ENCODE measurements around the gene AP5Z1. TPM values are rescaled to one million over a fixed set of nuclear protein-coding genes. Genes with fewer than 3 reads are reported as not detected.

AP5Z1 gene
- total and polyA plus RNA-seq, 2 experiments from 2014 or later, result 31.2 to 44.5 TPM

DNA sequence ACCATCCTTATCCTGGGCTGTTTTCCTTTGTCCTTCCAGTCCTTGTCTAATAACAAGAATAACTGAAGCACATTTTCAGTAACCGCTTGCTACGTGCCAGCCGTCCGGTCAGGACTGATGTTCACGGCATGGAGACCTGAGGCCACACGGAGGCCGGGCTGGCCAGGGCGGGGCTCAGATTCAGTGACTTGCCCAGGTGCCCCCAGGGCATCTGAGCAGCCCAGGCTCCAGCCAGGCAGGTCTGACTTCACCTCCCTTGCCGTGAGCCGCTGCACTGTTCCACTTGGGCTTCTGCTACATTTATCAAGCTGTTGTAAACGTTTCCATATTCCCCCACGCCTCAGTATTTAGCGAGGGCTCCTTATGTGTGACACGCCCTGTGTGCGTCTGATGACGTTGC lies 43.6 kb upstream of the AP5Z1 start:
- no peaks in the 10 kb centered on the region; the same call in 1 of the 2 replicates for H3K36me3 ChIP-seq (ENCODE audit: low read depth)
- WGBS, 2 experiments (ENCODE audit: low coverage in 1 of 2, low lambda C conversion rate in 2 of 2, missing lambda C conversion rate in 2 of 2), result 95 to 96% methylated on average over 15 to 16 of the region's 16 CpGs
- no peaks in the 10 kb centered on the region for H4K20me1 ChIP-seq (ENCODE audit: insufficient read depth)
- no peak overlapping the region for H3K4me3 ChIP-seq
- peaks cover 100% of the 10 kb centered on the region for H3K79me2 ChIP-seq (ENCODE audit: insufficient read depth)
- no peaks in the 10 kb centered on the region for H3K27me3 ChIP-seq (replicated peaks; ENCODE audit: insufficient read depth)
- no peak overlapping the region for H3K27ac ChIP-seq
- DNase-seq, result no peak
- H2AFZ ChIP-seq, result no peak overlapping the region
- no peak overlapping the region for H3K9ac ChIP-seq
- H3K4me1 ChIP-seq (ENCODE audit: insufficient read depth), result no peaks in the 10 kb centered on the region
- H3K9me2 ChIP-seq (ENCODE audit: insufficient read depth), result no peaks in the 10 kb centered on the region
- in situ Hi-C loops (cut with MboI), result no loop called here
- no peak overlapping the region for H3K4me2 ChIP-seq (ENCODE audit: unreplicated experiment)
- no peaks in the 10 kb centered on the region for H3K9me3 ChIP-seq (ENCODE audit: low read depth)
- TF ChIP-seq EZH2 (IDR thresholded peaks at IDR 0.05; ENCODE audit: insufficient read depth, poor library complexity, severe bottlenecking) (no peak), EZH2phosphoT487 (IDR thresholded peaks at IDR 0.05; ENCODE audit: insufficient read depth, low read depth) (no peak)
- H3F3A ChIP-seq (ENCODE audit: insufficient read depth), result peaks cover 1% of the 10 kb centered on the region; the same call in 1 of the 2 replicates

DNA sequence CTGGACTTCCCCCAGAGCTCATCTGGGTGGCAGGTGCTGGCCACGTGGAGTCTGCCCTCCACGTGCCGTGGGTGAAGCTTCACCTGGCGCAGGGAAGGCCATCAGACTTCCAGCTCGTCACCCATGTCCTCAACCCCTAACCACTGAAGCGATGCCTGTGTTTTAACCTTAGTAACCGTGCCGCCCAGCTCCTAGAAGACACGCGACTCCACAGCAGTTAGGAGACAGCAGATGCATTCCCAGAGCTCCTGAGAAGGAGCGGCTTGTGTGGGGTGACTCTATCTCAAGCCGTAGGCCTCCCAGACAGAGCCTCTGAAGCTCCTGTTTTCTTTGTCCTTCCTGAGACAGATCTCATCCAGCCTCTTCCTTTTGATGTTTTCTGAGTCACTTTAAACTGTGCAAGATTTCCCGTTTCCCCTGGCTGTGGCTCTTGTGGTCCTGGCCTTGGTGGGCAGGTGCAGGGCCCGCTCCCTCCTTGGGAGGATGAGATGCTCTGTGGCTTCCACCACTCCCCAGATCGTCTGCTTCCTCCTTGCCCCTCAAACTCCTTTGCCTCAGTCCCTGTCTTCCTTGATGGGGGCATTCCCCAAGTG lies 41.4 kb upstream of the AP5Z1 start:
- Histone ChIP-seq H3K9me2 (ENCODE audit: insufficient read depth) (no peaks in the 10 kb centered on the region), H3K36me3 (ENCODE audit: low read depth) (no peaks in the 10 kb centered on the region; the same call in 1 of the 2 replicates), H2AFZ (no peak overlapping the region), H3K4me2 (ENCODE audit: unreplicated experiment) (no peak overlapping the region), H3K4me3 (no peak overlapping the region), H3K27ac (no peak overlapping the region), H3K9me3 (ENCODE audit: low read depth) (no peaks in the 10 kb centered on the region), H3K27me3 (replicated peaks; ENCODE audit: insufficient read depth) (no peaks in the 10 kb centered on the region), H4K20me1 (ENCODE audit: insufficient read depth) (peaks cover 3% of the 10 kb centered on the region; the same call in 1 of the 2 replicates), H3K9ac (no peak overlapping the region), H3K79me2 (ENCODE audit: insufficient read depth) (peaks cover 100% of the 10 kb centered on the region), H3F3A (ENCODE audit: insufficient read depth) (peaks cover 2% of the 10 kb centered on the region; the same call in 1 of the 2 replicates), H3K4me1 (ENCODE audit: insufficient read depth) (peaks cover 12% of the 10 kb centered on the region)
- TF ChIP-seq EZH2 (IDR thresholded peaks at IDR 0.05; ENCODE audit: insufficient read depth, poor library complexity, severe bottlenecking), result no peak
- TF ChIP-seq EZH2phosphoT487 (IDR thresholded peaks at IDR 0.05; ENCODE audit: insufficient read depth, low read depth), result no peak
- in situ Hi-C loops (cut with MboI), result no loop called here
- no peak for DNase-seq
- WGBS, 2 experiments (ENCODE audit: low coverage in 1 of 2, low lambda C conversion rate in 2 of 2, missing lambda C conversion rate in 2 of 2), result 94 to 95% methylated on average over 15 of the region's 15 CpGs

DNA sequence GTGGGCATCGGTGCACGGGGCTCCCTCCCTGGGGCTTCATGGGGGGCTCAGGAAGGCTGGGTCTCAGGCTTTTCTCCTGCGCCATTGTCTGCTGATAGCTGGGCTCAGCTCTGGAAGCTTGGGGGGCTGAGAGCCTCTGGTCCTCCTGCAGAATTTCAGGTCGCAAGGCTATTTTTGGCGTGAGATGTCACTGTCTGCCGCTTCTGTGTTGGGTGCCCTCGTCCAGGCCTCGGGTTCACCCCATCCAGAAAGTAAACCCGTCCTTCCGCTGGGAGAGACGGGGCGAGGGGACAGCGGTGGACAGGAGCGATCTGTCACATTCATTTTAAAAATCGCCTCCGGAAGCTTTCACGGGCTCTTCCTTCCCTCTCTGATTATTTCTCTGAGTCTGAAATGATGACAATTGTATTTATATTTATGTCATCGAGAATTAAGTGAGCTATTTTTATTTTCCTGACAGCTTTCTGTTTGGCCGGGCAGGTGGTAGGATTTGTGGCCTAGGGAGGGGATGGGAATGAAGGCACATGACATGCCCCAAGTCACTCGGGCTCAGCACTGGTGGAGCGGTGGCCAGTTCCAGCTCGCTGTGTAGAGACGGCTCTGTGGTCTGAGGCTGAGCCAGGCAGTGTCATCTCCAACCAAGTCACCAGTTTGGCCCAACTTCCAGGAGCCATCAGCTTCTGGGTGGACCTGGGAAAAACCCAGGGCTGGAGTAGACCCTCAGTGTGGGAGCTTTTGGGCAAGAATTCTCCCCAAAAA lies 40.7 kb upstream of the AP5Z1 start:
- peaks cover 7% of the 10 kb centered on the region; the same call in 1 of the 2 replicates for H3F3A ChIP-seq (ENCODE audit: insufficient read depth)
- no peaks in the 10 kb centered on the region; the same call in 1 of the 2 replicates for H3K36me3 ChIP-seq (ENCODE audit: low read depth)
- H3K4me3 ChIP-seq, result no peak overlapping the region
- peaks cover 19% of the 10 kb centered on the region for H3K4me1 ChIP-seq (ENCODE audit: insufficient read depth)
- no peaks in the 10 kb centered on the region for H3K9me2 ChIP-seq (ENCODE audit: insufficient read depth)
- peaks cover 100% of the 10 kb centered on the region for H3K79me2 ChIP-seq (ENCODE audit: insufficient read depth)
- peaks cover 3% of the 10 kb centered on the region; the same call in 1 of the 2 replicates for H4K20me1 ChIP-seq (ENCODE audit: insufficient read depth)
- WGBS, 2 experiments (ENCODE audit: low coverage in 1 of 2, low lambda C conversion rate in 2 of 2, missing lambda C conversion rate in 2 of 2), result 71 to 73% methylated on average over 21 to 23 of the region's 23 CpGs
- H3K27me3 ChIP-seq (replicated peaks; ENCODE audit: insufficient read depth), result no peaks in the 10 kb centered on the region
- H2AFZ ChIP-seq, result no peak overlapping the region
- H3K9me3 ChIP-seq (ENCODE audit: low read depth), result no peaks in the 10 kb centered on the region
- H3K9ac ChIP-seq, result no peak overlapping the region
- H3K27ac ChIP-seq, result no peak overlapping the region
- DNase-seq, result no peak
- in situ Hi-C loops (cut with MboI), result no loop called here
- no peak overlapping the region for H3K4me2 ChIP-seq (ENCODE audit: unreplicated experiment)
- no peak for TF ChIP-seq EZH2 (IDR thresholded peaks at IDR 0.05; ENCODE audit: insufficient read depth, poor library complexity, severe bottlenecking)
- no peak for TF ChIP-seq EZH2phosphoT487 (IDR thresholded peaks at IDR 0.05; ENCODE audit: insufficient read depth, low read depth)

DNA sequence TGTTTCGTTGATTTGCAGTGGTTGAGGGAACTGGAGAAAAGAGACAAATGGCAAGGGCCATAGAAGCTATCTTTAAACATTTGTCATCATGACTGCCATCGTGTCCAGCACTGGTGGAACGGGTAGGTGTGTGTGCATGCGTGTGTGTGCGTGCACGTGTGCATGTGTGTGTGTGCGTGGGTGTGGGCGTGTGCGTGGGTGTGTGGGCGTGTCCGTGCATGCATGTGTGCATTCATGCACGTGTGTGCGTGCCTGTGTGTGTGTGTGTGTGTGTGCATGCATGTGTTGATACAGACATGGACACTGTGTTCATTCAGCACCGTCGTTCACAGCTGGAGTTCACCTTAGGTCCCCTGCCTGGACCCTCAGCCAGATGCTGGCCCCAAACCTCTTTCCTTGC lies 38.1 kb upstream of the AP5Z1 start:
- H2AFZ ChIP-seq, result no peak overlapping the region
- in situ Hi-C loops (cut with MboI), result no loop called here
- H3K4me2 ChIP-seq (ENCODE audit: unreplicated experiment), result no peak overlapping the region
- TF ChIP-seq EZH2phosphoT487 (IDR thresholded peaks at IDR 0.05; ENCODE audit: insufficient read depth, low read depth) (no peak), EZH2 (IDR thresholded peaks at IDR 0.05; ENCODE audit: insufficient read depth, poor library complexity, severe bottlenecking) (no peak)
- 90 to 92% methylated on average over 15 of the region's 15 CpGs for WGBS, 2 experiments (ENCODE audit: low coverage in 1 of 2, low lambda C conversion rate in 2 of 2, missing lambda C conversion rate in 2 of 2)
- no peak for DNase-seq
- H3K27me3 ChIP-seq (replicated peaks; ENCODE audit: insufficient read depth), result no peaks in the 10 kb centered on the region
- H3K36me3 ChIP-seq (ENCODE audit: low read depth), result no peaks in the 10 kb centered on the region
- no peak overlapping the region for H3K27ac ChIP-seq
- no peaks in the 10 kb centered on the region for H3K9me3 ChIP-seq (ENCODE audit: low read depth)
- peaks cover 7% of the 10 kb centered on the region; the same call in 1 of the 2 replicates for H3F3A ChIP-seq (ENCODE audit: insufficient read depth)
- no peak overlapping the region for H3K4me3 ChIP-seq
- peaks cover 19% of the 10 kb centered on the region for H3K4me1 ChIP-seq (ENCODE audit: insufficient read depth)
- H4K20me1 ChIP-seq (ENCODE audit: insufficient read depth), result peaks cover 3% of the 10 kb centered on the region; the same call in 1 of the 2 replicates
- no peaks in the 10 kb centered on the region for H3K9me2 ChIP-seq (ENCODE audit: insufficient read depth)
- H3K79me2 ChIP-seq (ENCODE audit: insufficient read depth), result peaks cover 99% of the 10 kb centered on the region
- no peak overlapping the region for H3K9ac ChIP-seq

Data from GM23248 (cell line).